Rectal smooth muscle tissue (tissue), 1 donor: ENCODE data around the gene KCNK5.

ENCODE experiments used
- H3K27ac ChIP-seq: one replicate; pipeline ENCODE4 v1.7.0; 2013; ENCODE audit warnings: low read depth, low read length, inconsistent platforms
- H3K27me3 ChIP-seq: one replicate; pipeline ENCODE4 v1.7.0; 2013; ENCODE audit warnings: low read length; ENCODE audit not compliant: control insufficient read depth, insufficient read depth
- H3K36me3 ChIP-seq: one replicate; pipeline ENCODE4 v1.7.0; 2013; ENCODE audit warnings: low read length; ENCODE audit not compliant: control insufficient read depth, insufficient read depth
- H3K4me1 ChIP-seq: one replicate; pipeline ENCODE4 v1.7.0; 2013; ENCODE audit warnings: low read length; ENCODE audit not compliant: control insufficient read depth, insufficient read depth
- H3K4me3 ChIP-seq: one replicate; pipeline ENCODE4 v1.7.0; 2013; ENCODE audit warnings: low read length
- H3K9ac ChIP-seq: one replicate; pipeline ENCODE4 v1.7.0; 2013; ENCODE audit warnings: low read length

KCNK5 gene

GRCh38 chr6:39260953-39261352 lies 31.7 kb upstream of the KCNK5 start:
- Histone ChIP-seq H3K4me1 (no peaks in the 10 kb centered on the region), H3K27me3 (no peaks in the 10 kb centered on the region), H3K4me3 (no peak overlapping the region), H3K27ac (no peak overlapping the region), H3K9ac (no peak overlapping the region), H3K36me3 (no peaks in the 10 kb centered on the region)

- Histone ChIP-seq H3K36me3 (no peaks in the 10 kb centered on the region), H3K27me3 (no peaks in the 10 kb centered on the region), H3K27ac (no peak overlapping the region), H3K9ac (no peak overlapping the region), H3K4me3 (no peak overlapping the region), H3K4me1 (no peaks in the 10 kb centered on the region)
These were observed 31.2 kb upstream of the KCNK5 start for GRCh38 chr6:39260456-39260855.

GRCh38 chr6:39256294-39256940 lies 27.1 kb upstream of the KCNK5 start:
- Histone ChIP-seq H3K9ac (no peak overlapping the region), H3K36me3 (no peaks in the 10 kb centered on the region), H3K27ac (no peak overlapping the region)

GRCh38 chr6:39254999-39255535 lies 25.8 kb upstream of the KCNK5 start:
- H3K9ac ChIP-seq = no peak overlapping the region
- no peaks in the 10 kb centered on the region for H3K4me1 ChIP-seq
- H3K4me3 ChIP-seq = no peak overlapping the region
- no peaks in the 10 kb centered on the region for H3K36me3 ChIP-seq
- no peak overlapping the region for H3K27ac ChIP-seq
- H3K27me3 ChIP-seq = no peaks in the 10 kb centered on the region

More at GRCh38 chr6:39256294-39256940, 27.1 kb upstream of the KCNK5 start:
- Histone ChIP-seq H3K4me1 (no peaks in the 10 kb centered on the region), H3K27me3 (no peaks in the 10 kb centered on the region), H3K4me3 (no peak overlapping the region)

- no peak overlapping the region for H3K4me3 ChIP-seq
- no peaks in the 10 kb centered on the region for H3K36me3 ChIP-seq
These were observed 22.1 kb upstream of the KCNK5 start for GRCh38 chr6:39251406-39251805.

GRCh38 chr6:39250507-39250906 lies 21.2 kb upstream of the KCNK5 start:
- Histone ChIP-seq H3K27ac (no peak overlapping the region), H3K36me3 (no peaks in the 10 kb centered on the region), H3K4me1 (no peaks in the 10 kb centered on the region), H3K9ac (no peak overlapping the region), H3K4me3 (no peak overlapping the region), H3K27me3 (no peaks in the 10 kb centered on the region)

More at GRCh38 chr6:39251406-39251805, 22.1 kb upstream of the KCNK5 start:
- Histone ChIP-seq H3K4me1 (no peaks in the 10 kb centered on the region), H3K27me3 (no peaks in the 10 kb centered on the region), H3K9ac (no peak overlapping the region), H3K27ac (no peak overlapping the region)

GRCh38 chr6:39249278-39249677 lies 20.0 kb upstream of the KCNK5 start:
- no peaks in the 10 kb centered on the region for H3K4me1 ChIP-seq
- no peak overlapping the region for H3K4me3 ChIP-seq
- H3K27me3 ChIP-seq = no peaks in the 10 kb centered on the region
- H3K27ac ChIP-seq = no peak overlapping the region
- no peak overlapping the region for H3K9ac ChIP-seq
- H3K36me3 ChIP-seq = no peaks in the 10 kb centered on the region

- Histone ChIP-seq H3K9ac (no peak overlapping the region), H3K4me3 (no peak overlapping the region), H3K27me3 (no peaks in the 10 kb centered on the region), H3K27ac (no peak overlapping the region), H3K4me1 (no peaks in the 10 kb centered on the region), H3K36me3 (no peaks in the 10 kb centered on the region)
These were observed 18.5 kb upstream of the KCNK5 start for GRCh38 chr6:39247667-39248194.

- H3K36me3 ChIP-seq = no peaks in the 10 kb centered on the region
- H3K4me1 ChIP-seq = no peaks in the 10 kb centered on the region
- H3K27me3 ChIP-seq = no peaks in the 10 kb centered on the region
- H3K4me3 ChIP-seq = no peak overlapping the region
- H3K9ac ChIP-seq = no peak overlapping the region
- H3K27ac ChIP-seq = peak overlapping the region; percentile 56
These were observed 14.5 kb upstream of the KCNK5 start for GRCh38 chr6:39243809-39244208.

GRCh38 chr6:39240155-39240757 lies 11.0 kb upstream of the KCNK5 start:
- Histone ChIP-seq H3K36me3 (no peaks in the 10 kb centered on the region), H3K4me3 (no peak overlapping the region), H3K27me3 (no peaks in the 10 kb centered on the region), H3K9ac (no peak overlapping the region), H3K4me1 (no peaks in the 10 kb centered on the region), H3K27ac (no peak overlapping the region)

- H3K36me3 ChIP-seq = no peaks in the 10 kb centered on the region
These were observed 10.4 kb upstream of the KCNK5 start for GRCh38 chr6:39239527-39240154.

GRCh38 chr6:39236742-39237141 lies 7.5 kb upstream of the KCNK5 start:
- Histone ChIP-seq H3K4me1 (no peaks in the 10 kb centered on the region), H3K4me3 (no peak overlapping the region), H3K27me3 (no peaks in the 10 kb centered on the region), H3K9ac (no peak overlapping the region), H3K36me3 (no peaks in the 10 kb centered on the region), H3K27ac (no peak overlapping the region)

More at GRCh38 chr6:39239527-39240154, 10.4 kb upstream of the KCNK5 start:
- H3K9ac ChIP-seq = no peak overlapping the region
- no peak overlapping the region for H3K27ac ChIP-seq
- no peak overlapping the region for H3K4me3 ChIP-seq
- no peaks in the 10 kb centered on the region for H3K4me1 ChIP-seq
- H3K27me3 ChIP-seq = no peaks in the 10 kb centered on the region
